Keratinocyte (primary cell): Measurements from ENCODE around the gene BCL2L12. TPM values are rescaled to one million over a fixed set of nuclear protein-coding genes. Genes with fewer than 3 reads are reported as not detected.
"Not testable (repeated sequence)": the region's sequence is repeated elsewhere in the genome, so short reads cannot be mapped to it uniquely, and the experiment has no call there.

ENCODE experiments used
- DNase-seq: peaks from one replicate; pipeline ENCODE4 v3.0.0-alpha.2; 2011; ENCODE audit warnings: low read depth, missing footprints, low spot score
- FAIRE-seq: peaks from 2 replicates; lab custom pipeline; 2011; peaks lifted over from hg19 to GRCh38; lab: Jason Lieb, UNC
- H2AFZ ChIP-seq: 2 replicates; pipeline ENCODE4 v1.6.0; 2012; ENCODE audit warnings: low read length, control low read depth, inconsistent platforms; ENCODE audit not compliant: control insufficient read depth
- H3K27ac ChIP-seq: 2 replicates; pipeline ENCODE4 v1.5.1; 2011; ENCODE audit warnings: low read length; ENCODE audit not compliant: control insufficient read depth, insufficient read depth
- H3K27me3 ChIP-seq: 3 replicates; pipeline ENCODE4 v1.6.0; 2011; ENCODE audit warnings: low read length; ENCODE audit not compliant: control insufficient read depth, insufficient read depth; ENCODE audit errors: extremely low read depth
- H3K36me3 ChIP-seq, 2 experiments: 2 replicates in 1 of 2; 3 replicates in 1 of 2; pipeline ENCODE4 v1.5.1; 2011; ENCODE audit warnings: low read length in 2 of 2, mild to moderate bottlenecking in 1 of 2; ENCODE audit not compliant: control insufficient read depth in 2 of 2, insufficient read depth in 2 of 2; ENCODE audit errors: extremely low read depth in 1 of 2
- H3K4me1 ChIP-seq: 3 replicates; pipeline ENCODE4 v1.5.1; 2011; ENCODE audit warnings: low read length; ENCODE audit not compliant: control insufficient read depth, insufficient read depth; ENCODE audit errors: extremely low read depth
- H3K4me2 ChIP-seq: 3 replicates; pipeline ENCODE4 v1.6.0; 2011; ENCODE audit warnings: low read depth, low read length; ENCODE audit not compliant: control insufficient read depth, insufficient read depth; ENCODE audit errors: extremely low read depth
- H3K4me3 ChIP-seq, 3 experiments: fragments of 200-600 bp in 1 of 3; sonication (generic) in 1 of 3; 2 replicates in 2 of 3; 3 replicates in 1 of 3; pipeline ENCODE4 v1.5.1; 2011 to 2016; ENCODE audit warnings: low read length in 3 of 3, mild to moderate bottlenecking in 3 of 3, control low read depth in 2 of 3, inconsistent platforms in 1 of 3, low read depth in 1 of 3, mixed read lengths in 1 of 3, mixed run types in 1 of 3, moderate library complexity in 1 of 3; ENCODE audit not compliant: control insufficient read depth in 2 of 3, insufficient read depth in 2 of 3; ENCODE audit errors: extremely low read depth in 1 of 3
- H3K79me2 ChIP-seq: 2 replicates; pipeline ENCODE4 v1.6.0; 2012; ENCODE audit warnings: low read length; ENCODE audit not compliant: control insufficient read depth, insufficient read depth
- H3K9ac ChIP-seq: 3 replicates; pipeline ENCODE4 v1.6.0; 2011; ENCODE audit warnings: low read length; ENCODE audit not compliant: control insufficient read depth, insufficient read depth; ENCODE audit errors: extremely low read depth
- H3K9me1 ChIP-seq: 3 replicates; pipeline ENCODE4 v1.6.0; 2011; ENCODE audit warnings: low read length; ENCODE audit not compliant: control insufficient read depth, insufficient read depth; ENCODE audit errors: extremely low read depth
- H3K9me3 ChIP-seq: 2 replicates; pipeline ENCODE4 v1.5.1; 2012; ENCODE audit warnings: low read depth, low read length; ENCODE audit not compliant: control insufficient read depth
- H4K20me1 ChIP-seq: 3 replicates; pipeline ENCODE4 v1.6.0; 2011; ENCODE audit warnings: low read length; ENCODE audit not compliant: control insufficient read depth, insufficient read depth; ENCODE audit errors: extremely low read depth
- EZH2 ChIP-seq: IDR thresholded peaks from one replicate; pipeline ENCODE4 v1.6.1; 2012; ENCODE audit warnings: inconsistent platforms, mild to moderate bottlenecking, low read length, moderate library complexity
- dilution Hi-C: fragments of 300-500 bp; cut with MboI; formaldehyde crosslinking; loops from one replicate; pipeline ENCODE4 v1.7.0; 2020; ENCODE audit warnings: low sequenced_read_pairs; ENCODE audit not compliant: extremely low pct_ligation_motif_present
- polyA plus RNA-seq, 5 experiments: library from polyadenylated mRNA; depleted of rRNA in 3 of 5; stranded (reverse) in 3 of 5; stranded (forward) in 1 of 5; unstranded in 1 of 5; fragments of >200 nt; gene quantifications; 1 replicate in 1 of 5; 2 replicates in 3 of 5; 3 replicates in 1 of 5; pipeline versions ENCODE4 v1.2.1 to v1.2.3, GENCODE V29; 2011 to 2012; ENCODE audit warnings: missing spikeins in 2 of 5, low read depth in 1 of 5, low replicate concordance in 1 of 5
- TF ChIP-seq, protein P1 (sequence below), 3 experiments: IDR thresholded peaks in 1 of 3; conservative IDR thresholded peaks in 1 of 3; optimal IDR thresholded peaks in 1 of 3; 2 replicates in 2 of 3; 3 replicates in 1 of 3; pipeline versions ENCODE3 to v1.5.1; 2011; ENCODE audit warnings: low read length in 3 of 3, mild to moderate bottlenecking in 3 of 3, moderate library complexity in 2 of 3, control low read depth in 1 of 3, inconsistent platforms in 1 of 3; ENCODE audit not compliant: insufficient read depth in 2 of 3; ENCODE audit errors: extremely low read depth in 1 of 3

The BCL2L12 gene
- polyA plus RNA-seq, 1 donor (not counting 4 experiments of a cell fraction or from before 2014, with no cell fraction given): 14.8 TPM

- peaks cover 2% of the 10 kb centered on the region for H3K9me1 ChIP-seq
- no peak overlapping the region for H2AFZ ChIP-seq
- H3K79me2 ChIP-seq: peaks cover 19% of the 10 kb centered on the region
- no peak overlapping the region for H3K27ac ChIP-seq
- dilution Hi-C loops: no loop called here
- no peaks in the 10 kb centered on the region for H3K9me3 ChIP-seq
- no peak overlapping the region for H3K4me2 ChIP-seq
- peaks cover 3% of the 10 kb centered on the region for H4K20me1 ChIP-seq
- H3K36me3 ChIP-seq: peaks cover 17 to 30% of the 10 kb centered on the region in 2 experiments
- H3K4me1 ChIP-seq: peaks cover 8% of the 10 kb centered on the region
- FAIRE-seq (no peak), DNase-seq (no peak)
- H3K27me3 ChIP-seq: no peaks in the 10 kb centered on the region
- no peak overlapping the region for H3K4me3 ChIP-seq
- H3K9ac ChIP-seq: no peak overlapping the region
- TF ChIP-seq, protein P1, sequence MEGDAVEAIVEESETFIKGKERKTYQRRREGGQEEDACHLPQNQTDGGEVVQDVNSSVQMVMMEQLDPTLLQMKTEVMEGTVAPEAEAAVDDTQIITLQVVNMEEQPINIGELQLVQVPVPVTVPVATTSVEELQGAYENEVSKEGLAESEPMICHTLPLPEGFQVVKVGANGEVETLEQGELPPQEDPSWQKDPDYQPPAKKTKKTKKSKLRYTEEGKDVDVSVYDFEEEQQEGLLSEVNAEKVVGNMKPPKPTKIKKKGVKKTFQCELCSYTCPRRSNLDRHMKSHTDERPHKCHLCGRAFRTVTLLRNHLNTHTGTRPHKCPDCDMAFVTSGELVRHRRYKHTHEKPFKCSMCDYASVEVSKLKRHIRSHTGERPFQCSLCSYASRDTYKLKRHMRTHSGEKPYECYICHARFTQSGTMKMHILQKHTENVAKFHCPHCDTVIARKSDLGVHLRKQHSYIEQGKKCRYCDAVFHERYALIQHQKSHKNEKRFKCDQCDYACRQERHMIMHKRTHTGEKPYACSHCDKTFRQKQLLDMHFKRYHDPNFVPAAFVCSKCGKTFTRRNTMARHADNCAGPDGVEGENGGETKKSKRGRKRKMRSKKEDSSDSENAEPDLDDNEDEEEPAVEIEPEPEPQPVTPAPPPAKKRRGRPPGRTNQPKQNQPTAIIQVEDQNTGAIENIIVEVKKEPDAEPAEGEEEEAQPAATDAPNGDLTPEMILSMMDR (optimal IDR thresholded peaks at IDR 0.05 in 1 of 3, IDR thresholded peaks at IDR 0.05 in 1 of 3, conservative IDR thresholded peaks at IDR 0.05 in 1 of 3; ENCODE audit: extremely low read depth in 1 of 3, insufficient read depth in 2 of 3, low read length in 3 of 3): no peak
- no peak for TF ChIP-seq EZH2
Observed at GRCh38 chr19:49616945-49617344, 48.8 kb upstream of the BCL2L12 start.

- Histone ChIP-seq H3K79me2 (peaks cover 11% of the 10 kb centered on the region), H3K36me3 (peaks cover 17 to 28% of the 10 kb centered on the region in 2 experiments)
- DNase-seq, H3K9me3 ChIP-seq, H3K27me3 ChIP-seq, H3K9ac ChIP-seq, FAIRE-seq, H4K20me1 ChIP-seq, H3K4me2 ChIP-seq, H3K4me3 ChIP-seq, H2AFZ ChIP-seq, dilution Hi-C loops, H3K27ac ChIP-seq, H3K4me1 ChIP-seq, H3K9me1 ChIP-seq: not testable (repeated sequence)
Observed at GRCh38 chr19:49617860-49618259, 47.9 kb upstream of the BCL2L12 start.
